Esophagus (tissue), 2 donors: ENCODE measurements around the gene CES2. TPM values are rescaled to one million over a fixed set of nuclear protein-coding genes. Genes with fewer than 3 reads are reported as not detected.

Experiments used
- H3K27ac ChIP-seq, 2 donors: one replicate each; pipeline ENCODE4 v1.5.1; 2013; ENCODE audit warnings: low read depth in 2 of 2, mild to moderate bottlenecking in 2 of 2, inconsistent platforms in 1 of 2, low read length in 1 of 2, moderate library complexity in 1 of 2
- H3K27me3 ChIP-seq, 2 donors: one replicate each; pipeline ENCODE4 v1.6.1; 2013; ENCODE audit warnings: low read length in 2 of 2, control low read depth in 1 of 2, mild to moderate bottlenecking in 1 of 2; ENCODE audit not compliant: insufficient read depth in 2 of 2, control insufficient read depth in 1 of 2
- H3K36me3 ChIP-seq, 2 donors: one replicate each; pipeline ENCODE4 v1.6.1; 2013; ENCODE audit warnings: low read length in 1 of 2; ENCODE audit not compliant: control insufficient read depth in 2 of 2, insufficient read depth in 2 of 2
- H3K4me1 ChIP-seq, 2 donors: one replicate each; pipeline ENCODE4 v1.6.1; 2013; ENCODE audit warnings: low read length in 1 of 2; ENCODE audit not compliant: control insufficient read depth in 2 of 2, insufficient read depth in 2 of 2
- H3K4me3 ChIP-seq, 2 donors: one replicate each; pipeline ENCODE4 v1.5.1; 2013; ENCODE audit warnings: low read length in 2 of 2, mild to moderate bottlenecking in 2 of 2, low read depth in 1 of 2, moderate library complexity in 1 of 2
- H3K9me3 ChIP-seq, 2 donors: one replicate each; pipeline ENCODE4 v1.6.1; 2013; ENCODE audit warnings: mild to moderate bottlenecking in 2 of 2, low read depth in 1 of 2, low read length in 1 of 2, moderate library complexity in 1 of 2; ENCODE audit not compliant: control insufficient read depth in 2 of 2, insufficient read depth in 1 of 2
- WGBS, 2 donors: extraction: QIAGEN DNeasy Blood & Tissue Kit; methylation state at CpG; one replicate each; pipeline ENCODE4 v1.1.7; 2013; 5-methylcytosine and 5-hydroxymethylcytosine counted together
- polyA plus RNA-seq, 2 donors: library from polyadenylated mRNA; stranded (reverse); fragments of 200-250 nt; gene quantifications; one replicate each; pipeline ENCODE4 v1.2.3, GENCODE V29; 2013
- donor health status: healthy with polysubstance abuse.
- donor health status: Bipolar disorder and iron deficiency.

The CES2 gene
- polyA plus RNA-seq, 2 donors: 120 to 128 TPM

DNA sequence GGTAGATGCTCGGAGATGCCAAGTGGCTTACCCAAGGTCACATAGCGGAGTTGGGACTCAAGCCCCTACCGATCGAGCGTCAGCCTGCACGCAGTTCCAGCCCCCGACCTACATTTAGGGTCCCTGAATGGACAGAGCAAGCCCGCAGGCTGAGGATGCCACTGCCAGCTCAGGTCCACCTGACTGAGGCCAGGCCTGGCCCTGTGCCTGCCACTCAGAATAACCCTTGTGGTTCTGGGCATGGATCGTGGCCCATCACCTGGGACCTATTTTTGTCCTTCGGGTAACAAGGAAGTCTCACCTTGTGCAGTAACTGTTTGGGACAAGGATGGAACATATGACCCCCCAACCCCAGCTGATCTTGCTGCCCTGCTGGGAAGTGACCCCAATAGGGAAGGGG, 33.7 kb upstream of the CES2 start:
- Histone ChIP-seq H3K36me3 (no peaks in the 10 kb centered on the region), H3K9me3 (no peaks in the 10 kb centered on the region), H3K4me1 (peaks cover 15 to 53% of the 10 kb centered on the region in 2 donors), H3K27ac (peak overlapping the region; percentile 41 to 96), H3K4me3 (no peak overlapping the region), H3K27me3 (no peaks in the 10 kb centered on the region)
- WGBS, 2 donors: 86 to 91% methylated on average over 10 of the region's 10 CpGs

DNA sequence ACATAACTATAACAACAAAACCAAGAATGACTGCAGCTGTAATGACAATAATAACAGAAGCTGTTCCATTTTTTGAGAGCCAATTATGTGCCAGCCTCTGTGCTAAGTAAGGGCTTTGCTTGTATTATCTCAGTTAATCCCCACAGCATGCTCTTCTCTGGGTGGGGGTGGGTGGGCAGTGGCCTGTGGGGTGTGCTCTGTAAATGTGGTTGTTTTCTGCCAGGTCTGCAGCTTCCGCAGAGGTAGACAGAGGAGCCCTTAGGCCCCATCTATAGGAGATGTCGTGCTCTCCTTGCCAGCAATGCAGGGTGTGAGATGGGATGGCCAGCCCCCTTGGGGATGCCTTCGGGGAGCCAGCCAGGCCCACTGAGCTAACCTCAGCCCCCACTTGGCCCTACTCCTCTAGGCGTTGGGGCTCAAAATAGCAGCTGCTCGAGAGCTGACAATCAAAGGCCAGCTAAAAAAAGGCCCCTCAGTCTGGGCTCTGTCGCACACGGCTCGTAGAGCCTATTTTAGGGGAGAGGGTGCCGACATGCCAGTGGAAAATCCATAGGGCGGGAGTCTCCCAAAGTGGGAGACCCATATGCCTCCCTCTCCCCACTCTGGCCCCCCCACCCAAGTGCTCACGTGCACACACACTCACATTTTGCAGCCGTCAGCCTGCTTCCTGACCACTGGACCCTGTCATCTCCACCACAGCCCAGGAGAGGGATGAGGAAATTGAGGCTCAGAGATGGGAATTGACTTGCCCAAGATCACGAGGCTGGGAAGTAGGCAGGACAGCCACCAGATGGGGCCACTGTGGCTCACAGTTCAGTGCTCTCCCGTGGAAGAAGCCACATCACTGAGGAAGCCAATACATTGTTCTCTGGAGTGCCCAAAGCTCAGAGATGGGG, 32.4 kb upstream of the CES2 start:
- 61 to 70% methylated on average over 14 of the region's 14 CpGs for WGBS, 2 donors
- H3K27ac ChIP-seq: peak overlapping the region; percentile 53 to 91
- H3K9me3 ChIP-seq: no peaks in the 10 kb centered on the region
- no peaks in the 10 kb centered on the region for H3K36me3 ChIP-seq
- H3K4me1 ChIP-seq: peaks cover 17 to 55% of the 10 kb centered on the region in 2 donors
- H3K27me3 ChIP-seq: no peaks in the 10 kb centered on the region
- no peak overlapping the region for H3K4me3 ChIP-seq

DNA sequence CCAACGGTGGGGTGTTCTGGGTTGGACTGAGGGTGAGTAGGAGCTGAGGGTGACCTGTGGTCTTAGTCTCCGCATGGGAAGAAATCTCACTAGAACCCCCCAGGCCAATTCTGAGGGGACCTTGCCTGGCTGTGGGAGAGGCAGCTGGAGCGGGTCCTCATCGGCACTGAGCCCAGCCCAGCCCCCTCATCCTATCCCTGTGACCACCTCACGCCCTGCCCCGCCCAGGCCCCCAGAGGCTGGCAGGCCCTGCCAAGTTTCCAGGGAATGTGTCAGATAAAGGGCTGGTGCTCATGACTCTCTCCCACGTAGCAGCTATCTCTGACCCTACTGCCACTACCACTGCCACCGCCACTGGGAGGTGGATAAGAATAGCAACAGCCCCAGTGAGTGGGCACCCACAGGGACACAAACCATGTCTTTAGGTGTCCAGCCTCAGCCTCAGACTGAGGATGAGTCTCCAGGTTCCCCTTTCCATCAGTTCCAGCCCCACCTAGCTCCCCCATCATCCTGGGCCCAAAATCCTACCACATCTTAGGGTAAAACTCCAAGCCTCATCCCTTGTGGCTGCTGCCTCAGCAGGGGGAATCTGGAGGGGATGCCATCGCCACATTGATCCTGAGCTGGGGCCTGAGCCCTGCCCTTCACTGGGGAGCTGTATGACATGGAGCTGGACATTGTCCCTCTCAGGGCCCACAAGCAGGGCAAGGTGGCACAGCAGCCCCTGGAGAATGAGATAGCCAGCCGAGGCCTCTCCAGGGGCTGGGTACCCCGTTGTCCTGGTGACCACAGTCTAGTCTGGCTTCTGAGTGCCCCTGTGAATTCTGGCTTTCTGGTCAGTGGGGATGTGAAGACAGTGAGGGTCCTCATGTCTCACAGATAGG, 31.5 kb upstream of the CES2 start:
- Histone ChIP-seq H3K9me3 (no peaks in the 10 kb centered on the region), H3K4me1 (peaks cover 17 to 55% of the 10 kb centered on the region in 2 donors), H3K4me3 (no peak overlapping the region), H3K27ac (peak overlapping the region; percentile 54 to 91), H3K27me3 (no peaks in the 10 kb centered on the region), H3K36me3 (no peaks in the 10 kb centered on the region)
- WGBS, 2 donors: 61 to 68% methylated on average over 11 of the region's 11 CpGs

DNA sequence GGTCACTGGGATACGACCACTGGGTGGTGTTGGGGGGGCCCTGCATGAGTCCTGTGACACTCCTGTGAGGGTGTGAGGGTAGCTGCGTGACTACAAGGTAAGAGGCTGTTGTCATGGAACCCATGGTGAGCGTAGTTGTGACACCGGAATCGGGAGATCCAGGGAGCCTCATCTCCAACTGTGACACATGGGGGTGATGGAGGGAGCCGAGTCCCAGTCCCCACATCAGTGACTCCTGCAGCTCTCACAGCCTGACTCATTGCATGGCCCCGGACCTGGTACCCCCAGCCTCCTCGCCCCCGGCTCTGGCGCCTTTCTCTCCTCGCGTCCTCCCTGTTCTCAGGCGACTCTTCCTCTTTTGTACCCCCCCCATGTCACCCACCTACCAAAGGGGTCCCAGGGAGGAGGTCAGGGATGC, 30.9 kb upstream of the CES2 start:
- Histone ChIP-seq H3K36me3 (no peaks in the 10 kb centered on the region), H3K27ac (peak overlapping the region; percentile 54 to 91), H3K4me3 (peak overlapping the region in 1 of 2 donors; percentile 8), H3K4me1 (peaks cover 14 to 52% of the 10 kb centered on the region in 2 donors), H3K27me3 (no peaks in the 10 kb centered on the region), H3K9me3 (no peaks in the 10 kb centered on the region)
- 79 to 86% methylated on average over 13 of the region's 13 CpGs for WGBS, 2 donors

DNA sequence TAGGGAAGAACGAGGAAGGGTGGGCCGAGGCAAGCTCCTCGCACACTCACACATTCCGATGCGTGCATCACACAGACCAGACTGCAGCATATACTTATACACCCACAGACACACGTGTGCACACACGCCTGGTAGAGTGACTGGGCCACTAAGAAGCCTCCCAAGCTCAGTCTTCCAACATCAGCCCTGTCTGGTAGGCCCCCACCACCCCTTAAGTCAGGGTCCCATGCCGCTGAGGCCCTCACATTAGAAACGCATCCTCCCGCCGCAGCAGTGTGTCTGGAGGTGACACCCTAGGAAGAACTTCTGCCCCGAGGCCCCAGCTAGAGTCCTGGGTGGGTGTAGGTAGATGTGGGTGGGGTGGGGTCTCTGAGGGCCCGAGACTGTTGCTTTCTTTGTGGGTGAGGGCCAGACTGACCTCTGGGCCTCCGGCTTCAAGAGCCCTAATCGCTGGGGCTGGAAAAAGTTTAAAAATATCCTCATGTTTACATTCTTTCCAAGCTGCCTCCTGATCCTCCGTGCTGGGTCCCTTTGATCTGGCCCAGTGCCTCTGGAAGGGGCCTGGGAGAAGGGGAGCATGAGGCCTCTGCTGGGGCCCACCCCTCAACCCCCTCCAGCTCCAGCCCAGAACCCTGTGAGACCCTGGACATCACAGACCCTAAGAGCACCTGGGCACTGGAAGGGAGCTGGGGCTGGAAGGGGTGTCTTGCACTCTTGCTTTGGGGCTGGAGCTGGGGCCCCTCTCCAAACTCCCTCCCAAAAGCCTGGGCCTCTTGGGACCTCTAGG, 30.3 kb upstream of the CES2 start:
- Histone ChIP-seq H3K27me3 (no peaks in the 10 kb centered on the region), H3K4me1 (peaks cover 13 to 52% of the 10 kb centered on the region in 2 donors), H3K36me3 (no peaks in the 10 kb centered on the region), H3K9me3 (no peaks in the 10 kb centered on the region), H3K27ac (peak overlapping the region; percentile 69 to 91), H3K4me3 (peak overlapping the region in 1 of 2 donors; percentile 8)
- 45 to 50% methylated on average over 16 of the region's 16 CpGs for WGBS, 2 donors

DNA sequence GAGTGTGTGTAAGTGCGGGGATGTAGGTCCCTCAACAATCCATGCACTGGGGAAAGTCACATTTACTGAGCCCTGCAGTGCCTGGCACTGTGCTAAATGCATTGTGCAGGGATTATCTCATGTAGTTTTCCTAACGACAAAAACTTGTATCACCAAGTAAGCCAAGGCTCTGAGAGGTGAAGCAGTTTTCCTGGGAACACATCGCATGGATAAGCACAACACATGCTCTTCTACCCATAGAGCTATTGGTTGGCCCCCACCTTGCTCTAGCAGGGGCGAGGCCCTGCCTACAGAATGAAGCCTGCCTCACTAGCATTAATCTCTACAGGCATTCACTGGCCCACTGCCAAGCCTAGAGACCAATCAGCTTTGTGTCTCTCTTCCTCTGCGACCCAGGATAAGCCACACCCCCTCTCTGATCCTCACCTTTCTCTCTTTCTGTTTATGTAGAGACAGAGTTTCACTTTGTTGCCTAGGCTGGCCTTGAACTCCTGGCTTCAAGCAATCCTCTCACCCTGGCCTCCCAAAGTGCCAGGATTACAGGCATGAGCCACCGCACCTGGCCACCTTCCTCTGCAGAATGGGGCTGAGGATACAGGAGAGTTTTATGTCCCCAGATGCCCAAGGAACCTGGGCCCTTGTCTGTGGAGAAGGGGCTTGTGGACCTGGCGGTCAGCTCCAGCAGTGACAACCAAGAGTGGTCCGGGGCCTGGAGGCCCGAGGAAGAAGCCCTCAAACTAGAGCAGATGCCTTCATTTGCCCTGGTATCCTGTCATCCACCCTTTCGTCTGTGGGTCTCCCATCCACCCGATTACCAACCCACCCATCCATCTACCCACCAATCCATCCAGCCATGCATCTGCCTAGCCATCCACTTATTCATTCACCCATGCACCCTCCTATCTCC, 29.4 kb upstream of the CES2 start:
- H3K9me3 ChIP-seq: no peaks in the 10 kb centered on the region
- no peaks in the 10 kb centered on the region for H3K36me3 ChIP-seq
- 67 to 68% methylated on average over 11 of the region's 11 CpGs for WGBS, 2 donors
- H3K4me3 ChIP-seq: no peak overlapping the region
- H3K4me1 ChIP-seq: peaks cover 9 to 48% of the 10 kb centered on the region in 2 donors
- no peaks in the 10 kb centered on the region for H3K27me3 ChIP-seq
- H3K27ac ChIP-seq: peak overlapping the region; percentile 69 to 91

DNA sequence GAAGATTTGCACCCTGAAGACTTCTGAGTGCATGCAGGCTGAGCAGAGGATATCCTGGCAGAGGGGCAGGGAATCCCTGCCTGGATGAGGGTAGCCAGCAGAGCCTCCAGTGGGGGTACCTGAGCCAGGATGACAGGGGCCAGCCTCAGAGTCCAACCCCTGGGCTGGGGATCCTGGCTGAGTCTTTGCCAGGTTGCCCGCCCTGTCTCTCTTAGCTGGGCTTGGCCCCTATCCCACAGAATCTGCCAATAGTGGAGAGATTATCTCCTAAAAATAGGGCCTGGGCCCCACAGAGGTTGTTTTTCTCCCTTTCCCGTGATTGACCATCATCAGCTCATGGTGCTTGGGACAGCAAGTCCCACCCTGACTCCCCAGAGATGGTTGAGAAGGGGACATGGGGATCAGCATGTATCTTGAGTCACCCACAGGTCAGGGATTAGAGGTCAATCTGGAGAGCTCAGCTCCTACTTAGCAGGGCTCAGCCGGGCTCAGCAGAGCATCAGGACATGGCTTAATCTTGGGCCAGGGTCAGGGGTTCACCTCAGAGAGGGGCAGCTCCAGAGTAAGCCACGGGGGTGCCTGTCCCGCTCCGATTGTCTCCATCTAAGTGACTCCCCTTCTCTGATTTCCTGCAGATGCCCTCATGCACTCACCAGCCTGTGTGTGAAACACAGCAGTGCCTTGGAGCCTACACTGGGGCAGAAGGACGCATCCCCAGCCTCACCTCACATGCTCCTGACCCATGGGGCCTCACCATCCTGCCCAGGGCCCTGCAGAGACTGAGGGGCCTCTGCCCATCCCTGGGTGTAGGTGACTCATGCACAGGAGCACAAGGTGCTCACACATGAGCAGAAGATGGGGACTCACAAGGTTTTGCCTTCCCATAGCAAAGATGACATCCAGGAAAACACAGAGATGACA, 28.1 kb upstream of the CES2 start:
- Histone ChIP-seq H3K27ac (peak overlapping the region in 1 of 2 donors; percentile 91), H3K27me3 (no peaks in the 10 kb centered on the region), H3K9me3 (no peaks in the 10 kb centered on the region), H3K36me3 (no peaks in the 10 kb centered on the region), H3K4me1 (peaks cover 8 to 40% of the 10 kb centered on the region in 2 donors), H3K4me3 (no peak overlapping the region)
- 73 to 74% methylated on average over 7 of the region's 7 CpGs for WGBS, 2 donors

DNA sequence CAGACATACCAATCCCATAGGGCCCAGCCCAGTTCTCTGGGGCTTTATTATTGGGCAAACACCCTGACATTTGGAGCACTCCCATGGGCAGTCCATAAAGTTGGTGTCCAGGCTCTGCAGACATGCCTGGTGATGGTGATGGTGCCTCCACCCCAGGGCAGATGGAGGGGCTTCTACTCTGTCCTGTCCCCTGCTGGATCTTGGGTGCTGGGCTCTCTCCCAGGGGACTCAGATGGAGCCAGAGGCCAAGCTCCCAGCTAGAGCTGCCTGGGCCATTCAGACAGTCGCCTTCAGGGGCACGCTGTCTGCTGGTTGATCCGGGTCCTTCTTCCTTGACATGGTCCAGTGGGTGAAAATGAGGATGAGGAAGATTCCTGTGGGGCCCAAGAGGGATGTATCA, 27.2 kb upstream of the CES2 start:
- H3K27ac ChIP-seq: no peak overlapping the region
- 85 to 87% methylated on average over 3 of the region's 3 CpGs for WGBS, 2 donors
- peaks cover 4 to 37% of the 10 kb centered on the region in 2 donors for H3K4me1 ChIP-seq
- H3K4me3 ChIP-seq: no peak overlapping the region
- no peaks in the 10 kb centered on the region for H3K36me3 ChIP-seq
- no peaks in the 10 kb centered on the region for H3K9me3 ChIP-seq
- no peaks in the 10 kb centered on the region for H3K27me3 ChIP-seq
